AG04449 (cell line): ENCODE data around the gene KCMF1.
A peak's percentile ranks its signal among the peaks of the same experiment; 100 is the strongest.

Experiments
- CTCF ChIA-PET: fragments of 350-600 bp; formaldehyde crosslinking; extraction: SDS; loops from one replicate; lab custom pipeline; 2021; ENCODE audit warnings: antibody characterized with exemption; lab: Yijun Ruan, JAX
- POLR2A ChIA-PET: fragments of 400-600, 350-600 bp; formaldehyde crosslinking; extraction: SDS; loops from one replicate; lab custom pipeline; 2020; ENCODE audit warnings: antibody characterized with exemption, inconsistent platforms; lab: Yijun Ruan, JAX
- DNase-seq: peaks from one replicate; pipeline ENCODE4 v3.0.0-alpha.2; 2010; ENCODE audit warnings: low read depth, low spot score
- H3K4me3 ChIP-seq: 2 replicates; pipeline ENCODE4 v1.5.1; 2011; ENCODE audit warnings: low read depth, mild to moderate bottlenecking, control low read depth, low read length
- TF ChIP-seq, protein P1 (sequence below): IDR thresholded peaks from one replicate; pipeline ENCODE4 v1.5.1; 2011; ENCODE audit warnings: mild to moderate bottlenecking, moderate library complexity, low read length, control low read depth, inconsistent platforms; ENCODE audit not compliant: insufficient read depth; ENCODE audit errors: missing control alignments

Gene KCMF1

DNA sequence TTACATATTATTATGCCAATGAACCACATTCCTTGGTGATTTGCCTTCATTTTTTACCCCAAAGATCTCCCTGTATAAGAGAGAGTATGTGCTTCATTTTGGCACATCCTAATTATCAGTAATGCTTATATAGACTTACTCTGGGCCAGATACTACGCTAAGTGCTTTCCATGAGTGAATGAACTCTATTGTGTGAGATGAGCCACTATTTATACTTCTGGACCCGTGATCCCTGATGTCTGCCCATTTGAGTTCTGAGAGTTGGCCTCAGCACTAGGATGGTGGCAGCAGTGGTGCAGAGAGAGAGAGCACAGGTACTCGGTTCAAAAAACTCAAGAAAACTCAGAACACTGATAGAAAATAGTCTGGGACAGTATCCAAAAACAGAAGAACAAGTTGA, 17.4 kb upstream of the KCMF1 start:
- no peak for DNase-seq
- TF ChIP-seq, protein P1, sequence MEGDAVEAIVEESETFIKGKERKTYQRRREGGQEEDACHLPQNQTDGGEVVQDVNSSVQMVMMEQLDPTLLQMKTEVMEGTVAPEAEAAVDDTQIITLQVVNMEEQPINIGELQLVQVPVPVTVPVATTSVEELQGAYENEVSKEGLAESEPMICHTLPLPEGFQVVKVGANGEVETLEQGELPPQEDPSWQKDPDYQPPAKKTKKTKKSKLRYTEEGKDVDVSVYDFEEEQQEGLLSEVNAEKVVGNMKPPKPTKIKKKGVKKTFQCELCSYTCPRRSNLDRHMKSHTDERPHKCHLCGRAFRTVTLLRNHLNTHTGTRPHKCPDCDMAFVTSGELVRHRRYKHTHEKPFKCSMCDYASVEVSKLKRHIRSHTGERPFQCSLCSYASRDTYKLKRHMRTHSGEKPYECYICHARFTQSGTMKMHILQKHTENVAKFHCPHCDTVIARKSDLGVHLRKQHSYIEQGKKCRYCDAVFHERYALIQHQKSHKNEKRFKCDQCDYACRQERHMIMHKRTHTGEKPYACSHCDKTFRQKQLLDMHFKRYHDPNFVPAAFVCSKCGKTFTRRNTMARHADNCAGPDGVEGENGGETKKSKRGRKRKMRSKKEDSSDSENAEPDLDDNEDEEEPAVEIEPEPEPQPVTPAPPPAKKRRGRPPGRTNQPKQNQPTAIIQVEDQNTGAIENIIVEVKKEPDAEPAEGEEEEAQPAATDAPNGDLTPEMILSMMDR = no peak
- CTCF ChIA-PET = interaction anchor here (1.3 to 2.9 kb wide), 2 partner anchors 8 to 28 kb away, joined by 3 to 14 read pairs; no protein-coding TSS in a partner anchor
- H3K4me3 ChIP-seq = no peak overlapping the region
- POLR2A ChIA-PET = no interaction called here

DNA sequence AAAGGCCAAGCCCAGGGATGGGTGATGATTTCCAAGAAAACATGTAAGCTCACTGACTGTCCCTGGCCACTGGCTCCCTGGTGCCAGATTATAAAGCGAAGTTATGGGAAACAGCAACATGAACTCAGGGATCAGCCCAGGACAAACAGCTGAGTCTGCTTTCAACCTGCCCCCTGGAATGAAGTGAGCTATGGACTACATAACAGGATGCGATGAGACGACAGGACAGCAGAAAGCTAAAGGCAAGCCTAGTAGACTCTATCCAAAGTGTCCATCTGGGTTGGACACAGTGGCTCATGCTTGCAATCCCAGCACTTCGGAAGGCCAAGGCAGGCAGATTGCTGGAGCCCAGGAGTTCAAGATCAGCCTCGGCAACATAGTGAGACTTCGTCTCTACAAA, 16.6 kb upstream of the KCMF1 start:
- TF ChIP-seq, protein P1 = no peak
- ChIA-PET POLR2A (no interaction called here), CTCF (interaction anchor here (1.3 to 2.9 kb wide), 2 partner anchors 8 to 28 kb away, joined by 3 to 14 read pairs; no protein-coding TSS in a partner anchor)
- no peak overlapping the region for H3K4me3 ChIP-seq
- DNase-seq = no peak

DNA sequence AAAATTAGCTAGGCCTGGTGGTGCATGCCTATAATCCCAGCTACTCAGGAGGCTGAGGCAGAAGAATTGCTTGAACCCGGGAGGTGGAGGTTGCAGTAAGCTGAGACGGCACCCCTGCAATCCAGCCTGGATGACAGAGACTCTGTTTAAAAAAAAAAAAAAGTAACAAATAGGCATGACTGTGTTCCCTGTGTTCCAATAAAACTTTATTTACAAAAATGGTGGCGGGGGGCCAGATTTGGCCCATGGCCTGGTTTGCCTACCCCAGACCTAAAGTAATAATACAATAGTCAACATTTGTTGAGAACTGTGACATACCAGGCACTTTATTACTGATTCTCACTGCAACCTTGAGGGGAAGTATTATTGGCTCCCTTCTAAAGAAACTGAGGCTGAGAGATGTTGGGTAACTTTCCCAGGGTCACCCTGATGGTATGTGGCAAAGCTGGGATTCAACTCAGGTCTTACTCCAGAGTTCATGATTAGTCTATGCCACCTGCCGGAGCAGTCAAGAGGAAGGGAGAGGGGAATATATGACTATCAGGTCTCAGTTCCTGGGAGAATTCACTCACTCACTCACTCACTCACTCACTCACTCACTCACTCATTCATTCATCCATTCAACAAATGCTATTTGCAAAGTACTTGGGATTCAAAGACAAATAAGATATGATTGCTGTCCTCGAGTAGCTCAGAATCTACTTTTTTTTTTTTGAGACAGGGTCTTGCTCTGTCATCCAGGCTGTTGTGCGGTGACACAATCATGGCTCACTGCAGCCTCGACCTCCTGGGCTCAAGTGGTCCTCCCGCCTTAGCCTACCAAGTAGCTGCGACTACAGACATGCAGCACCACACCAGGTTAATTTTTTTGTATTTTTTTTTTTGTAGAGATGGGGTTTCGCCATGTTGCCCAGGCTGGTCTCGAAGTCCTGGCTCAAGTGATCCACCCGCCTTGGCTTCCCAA, 14.3 kb upstream of the KCMF1 start:
- no peak for DNase-seq
- TF ChIP-seq, protein P1 = no peak
- ChIA-PET POLR2A (interaction anchor here (1.2 kb wide), 1 partner anchor 50 kb away, joined by 5 read pairs; no protein-coding TSS in a partner anchor), CTCF (interaction anchor here (0.8 to 3.8 kb wide), 3 partner anchors 10 to 31 kb away, joined by 3 to 12 read pairs (median 7); no protein-coding TSS in a partner anchor)
- H3K4me3 ChIP-seq = no peak overlapping the region

DNA sequence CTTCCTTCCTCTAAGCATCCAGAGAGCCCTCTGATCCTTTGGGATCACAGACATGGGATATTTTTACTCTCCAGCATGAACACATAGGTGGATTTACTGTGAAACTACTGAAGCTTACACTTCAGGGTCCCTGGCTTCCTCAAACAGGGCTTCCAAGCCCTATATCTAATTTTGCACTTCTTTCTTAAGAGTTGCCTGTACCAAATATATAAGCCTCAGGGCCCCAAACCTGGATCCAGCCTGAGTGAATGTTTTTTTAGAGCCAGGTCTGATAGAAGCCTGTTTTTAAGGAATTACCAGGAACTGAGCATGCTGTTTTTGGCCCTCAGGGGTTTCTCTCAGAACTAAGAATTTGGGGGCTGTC, 13.2 kb upstream of the KCMF1 start:
- ChIA-PET POLR2A (interaction anchor here (0.8 to 2.1 kb wide), 8 partner anchors 9 to 51 kb away, joined by 3 to 27 read pairs (median 6); partner anchors contain the start of gene KCMF1), CTCF (interaction anchor here (0.7 to 3.8 kb wide), 4 partner anchors 11 to 327 kb away, joined by 3 to 23 read pairs (median 8); no protein-coding TSS in a partner anchor)
- DNase-seq = no peak
- H3K4me3 ChIP-seq = no peak overlapping the region
- TF ChIP-seq, protein P1 = no peak

DNA sequence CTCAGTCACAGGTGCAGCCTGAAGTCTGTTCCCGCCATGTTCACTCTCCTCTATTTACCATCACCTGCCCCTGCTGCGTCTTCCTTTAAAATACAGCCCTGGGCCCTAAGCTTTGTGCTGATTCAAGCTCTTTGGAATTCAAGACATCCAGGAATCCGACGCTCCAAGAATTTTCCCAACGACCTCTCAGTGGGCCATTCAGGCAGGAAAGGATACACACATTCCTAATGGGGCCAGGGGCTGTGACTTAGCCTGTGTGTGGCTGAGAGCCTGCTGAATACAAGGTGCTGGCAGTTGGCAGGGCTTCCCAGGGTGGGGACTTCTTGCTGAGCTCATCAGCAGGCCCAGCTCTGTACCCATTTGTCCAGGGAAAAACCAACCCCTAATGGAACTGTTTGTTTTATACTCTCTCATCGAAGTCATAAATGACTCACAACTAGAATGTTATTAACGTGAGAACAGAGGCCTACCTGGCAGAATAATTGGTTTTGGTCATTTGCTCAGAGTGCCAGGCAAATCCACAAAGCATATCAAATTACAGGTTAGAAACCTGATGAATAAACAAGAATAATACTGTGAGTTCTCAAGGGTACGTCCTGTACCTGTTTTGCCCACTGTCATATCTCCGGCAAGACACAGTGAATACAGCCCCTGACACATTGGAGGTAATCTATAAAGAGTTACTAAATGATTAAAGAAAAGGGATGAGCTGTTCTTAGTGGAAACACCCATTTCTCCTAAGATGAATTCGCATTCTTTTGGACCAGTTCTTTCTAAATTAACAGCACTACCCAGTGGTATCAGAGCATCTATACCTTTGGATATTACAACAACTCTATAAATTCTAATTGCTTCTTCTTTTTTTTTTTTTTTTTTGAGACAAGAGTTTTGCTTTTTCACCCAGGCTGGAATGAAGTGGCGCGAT, 12.6 kb upstream of the KCMF1 start:
- no peak overlapping the region for H3K4me3 ChIP-seq
- ChIA-PET POLR2A (interaction anchor here (0.8 to 2.1 kb wide), 10 partner anchors 9 to 53 kb away, joined by 3 to 27 read pairs (median 4); partner anchors contain the start of gene KCMF1), CTCF (interaction anchor here (0.7 to 3.8 kb wide), 5 partner anchors 11 to 327 kb away, joined by 3 to 23 read pairs (median 3); no protein-coding TSS in a partner anchor)
- TF ChIP-seq, protein P1 = no peak
- peak; percentile 81 for DNase-seq
